Measurements from ENCODE around the gene ZNF185.

Gene ZNF185

DNA sequence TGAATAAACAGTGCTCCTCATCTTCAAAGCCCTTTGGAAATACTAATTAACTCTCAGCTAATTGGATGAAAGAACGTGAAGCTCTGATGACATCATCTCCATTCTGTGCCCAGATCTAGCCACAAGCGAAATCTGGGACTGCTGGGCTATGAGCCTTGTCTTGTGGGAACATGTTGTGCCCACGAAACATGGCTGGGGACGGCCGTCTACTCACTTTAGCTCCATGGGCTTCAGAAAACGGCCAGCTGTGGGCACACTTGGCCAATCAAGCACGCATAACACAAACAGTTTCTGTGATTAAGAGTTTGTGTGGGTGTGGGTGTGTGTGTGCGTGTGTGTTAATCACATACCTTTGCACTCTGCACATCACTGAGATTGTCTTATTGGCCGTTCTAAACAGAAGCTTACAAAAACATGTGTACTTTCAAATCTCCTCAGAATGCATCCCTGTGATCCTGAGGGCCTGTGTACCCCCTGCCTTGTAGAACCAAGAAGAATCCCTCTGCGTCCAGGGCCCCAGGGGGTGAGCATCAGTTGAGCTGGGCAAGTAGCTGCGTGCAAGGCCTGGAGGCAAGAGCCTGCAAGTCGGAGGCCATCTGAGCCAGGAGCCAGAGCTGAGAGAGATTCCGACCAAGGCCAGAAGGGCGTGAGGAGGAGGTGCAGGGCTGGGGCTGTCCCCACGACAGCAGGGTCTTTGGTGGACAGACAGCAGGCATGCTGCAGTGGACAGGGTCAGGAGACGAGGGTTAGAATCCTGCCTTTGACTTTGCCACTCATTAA lies 18.7 kb upstream of the ZNF185 start:
- no peak overlapping the region for H3K4me3 ChIP-seq (replicated peaks; ENCODE audit: low read depth, low read length)
- TF ChIP-seq CTCF (IDR thresholded peaks at IDR 0.05; ENCODE audit: low read depth, low read length, missing control alignments), result no peak
- no peak for DNase-seq (ENCODE audit: extremely low read depth, low read depth)

DNA sequence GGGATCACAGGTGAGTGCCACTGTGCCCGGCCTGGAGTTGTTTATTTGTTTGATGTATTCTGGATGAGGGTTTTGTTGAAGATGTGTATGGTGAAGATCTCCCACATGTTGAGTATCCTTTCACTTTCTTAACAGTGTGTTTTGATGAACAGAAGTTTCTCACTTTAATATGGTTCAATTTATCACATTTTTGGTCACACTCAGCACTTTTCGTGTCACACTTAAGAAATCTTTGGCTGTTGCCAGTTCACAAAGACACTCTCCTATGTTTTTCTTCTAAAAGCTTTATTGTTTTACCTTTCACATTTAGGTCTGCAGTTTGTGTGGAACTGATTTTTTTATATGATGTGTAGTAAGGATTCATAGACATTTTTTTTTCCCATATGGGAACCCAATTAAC lies 16.6 kb upstream of the ZNF185 start:
- TF ChIP-seq CTCF (IDR thresholded peaks at IDR 0.05; ENCODE audit: low read depth, low read length, missing control alignments), result no peak
- DNase-seq (ENCODE audit: extremely low read depth, low read depth), result no peak
- H3K4me3 ChIP-seq (replicated peaks; ENCODE audit: low read depth, low read length), result no peak overlapping the region

DNA sequence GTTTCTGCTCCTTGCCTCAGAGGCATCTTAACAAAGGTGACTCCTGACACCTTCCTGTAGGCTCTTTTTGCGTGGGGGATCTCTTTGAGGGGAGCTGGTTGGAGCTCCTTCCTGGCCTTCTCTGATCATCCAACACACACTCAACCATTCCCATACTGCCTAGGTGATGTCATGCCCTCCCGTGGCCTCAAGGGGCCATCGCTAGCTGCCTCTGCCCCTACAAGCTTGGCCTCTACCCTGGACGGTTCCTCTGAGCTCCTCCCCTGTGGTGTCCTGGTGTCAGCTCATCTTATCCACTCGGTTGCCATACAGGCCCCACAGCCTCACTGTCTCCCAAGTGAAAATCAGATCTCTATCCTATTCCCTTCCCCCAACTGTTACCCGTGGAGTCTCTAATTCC lies 13.7 kb upstream of the ZNF185 start:
- H3K4me3 ChIP-seq (replicated peaks; ENCODE audit: low read depth, low read length), result no peak overlapping the region
- DNase-seq (ENCODE audit: extremely low read depth, low read depth), result no peak
- TF ChIP-seq CTCF (IDR thresholded peaks at IDR 0.05; ENCODE audit: low read depth, low read length, missing control alignments), result no peak

GRCh38 chrX:152886716-152887115 lies 11.2 kb upstream of the ZNF185 start:
- no peak for TF ChIP-seq CTCF (IDR thresholded peaks at IDR 0.05; ENCODE audit: low read depth, low read length, missing control alignments)
- no peak for DNase-seq (ENCODE audit: extremely low read depth, low read depth)
- no peak overlapping the region for H3K4me3 ChIP-seq (replicated peaks; ENCODE audit: low read depth, low read length)

GRCh38 chrX:152892499-152892898 lies 5.4 kb upstream of the ZNF185 start:
- TF ChIP-seq CTCF (IDR thresholded peaks at IDR 0.05; ENCODE audit: low read depth, low read length, missing control alignments), result no peak
- no peak for DNase-seq (ENCODE audit: extremely low read depth, low read depth)
- H3K4me3 ChIP-seq (replicated peaks; ENCODE audit: low read depth, low read length), result no peak overlapping the region

DNA sequence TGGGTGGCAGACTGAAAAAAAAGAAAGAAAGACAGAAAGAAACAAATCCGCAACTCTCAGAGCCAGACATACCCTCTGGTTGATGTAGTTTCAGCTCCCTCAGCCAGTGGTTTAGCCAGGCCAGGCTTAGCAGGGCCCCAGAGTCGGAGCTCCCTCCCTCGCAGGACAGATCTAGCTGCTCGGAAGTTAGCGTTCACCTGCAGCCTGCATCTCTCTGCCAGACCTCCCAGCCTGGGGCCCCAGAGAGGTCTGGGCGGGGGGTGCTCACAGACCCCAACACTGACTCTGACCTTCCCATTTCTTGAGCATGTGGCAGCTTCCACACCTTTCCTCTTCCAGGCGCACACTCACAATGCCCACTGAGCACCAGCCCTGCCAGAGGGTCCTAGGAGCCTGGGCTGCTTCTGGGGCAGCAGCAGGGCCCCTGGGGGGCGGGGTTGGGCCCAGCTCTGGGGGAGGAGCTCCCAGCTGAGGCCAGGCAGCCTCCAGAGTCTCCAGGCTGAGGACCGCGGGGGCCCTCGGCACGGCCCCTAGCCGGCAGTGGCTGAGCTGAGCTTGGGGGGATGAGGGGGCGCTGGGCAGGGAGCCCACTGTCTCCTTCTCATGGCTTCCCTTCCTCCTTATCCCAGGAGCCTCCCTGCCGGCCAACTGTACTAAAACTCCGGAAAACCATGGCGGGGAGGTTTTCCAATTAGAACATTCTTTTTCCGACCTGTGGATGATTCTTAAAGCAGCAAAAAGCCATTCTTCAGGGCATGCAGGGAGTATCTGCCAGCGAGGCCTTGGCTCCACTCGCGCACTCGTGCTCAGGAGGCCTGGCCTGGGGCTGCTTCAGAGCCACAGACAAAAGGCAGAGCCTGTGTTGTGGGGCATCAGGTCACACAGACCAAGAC lies 4.6 kb upstream of the ZNF185 start:
- TF ChIP-seq CTCF (IDR thresholded peaks at IDR 0.05; ENCODE audit: low read depth, low read length, missing control alignments), result no peak
- DNase-seq (ENCODE audit: extremely low read depth, low read depth), result no peak
- no peak overlapping the region for H3K4me3 ChIP-seq (replicated peaks; ENCODE audit: low read depth, low read length)
